ENCODE data around the gene AADACL4.

- TF ChIP-seq, protein P1, sequence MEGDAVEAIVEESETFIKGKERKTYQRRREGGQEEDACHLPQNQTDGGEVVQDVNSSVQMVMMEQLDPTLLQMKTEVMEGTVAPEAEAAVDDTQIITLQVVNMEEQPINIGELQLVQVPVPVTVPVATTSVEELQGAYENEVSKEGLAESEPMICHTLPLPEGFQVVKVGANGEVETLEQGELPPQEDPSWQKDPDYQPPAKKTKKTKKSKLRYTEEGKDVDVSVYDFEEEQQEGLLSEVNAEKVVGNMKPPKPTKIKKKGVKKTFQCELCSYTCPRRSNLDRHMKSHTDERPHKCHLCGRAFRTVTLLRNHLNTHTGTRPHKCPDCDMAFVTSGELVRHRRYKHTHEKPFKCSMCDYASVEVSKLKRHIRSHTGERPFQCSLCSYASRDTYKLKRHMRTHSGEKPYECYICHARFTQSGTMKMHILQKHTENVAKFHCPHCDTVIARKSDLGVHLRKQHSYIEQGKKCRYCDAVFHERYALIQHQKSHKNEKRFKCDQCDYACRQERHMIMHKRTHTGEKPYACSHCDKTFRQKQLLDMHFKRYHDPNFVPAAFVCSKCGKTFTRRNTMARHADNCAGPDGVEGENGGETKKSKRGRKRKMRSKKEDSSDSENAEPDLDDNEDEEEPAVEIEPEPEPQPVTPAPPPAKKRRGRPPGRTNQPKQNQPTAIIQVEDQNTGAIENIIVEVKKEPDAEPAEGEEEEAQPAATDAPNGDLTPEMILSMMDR (IDR thresholded peaks at IDR 0.05): no peak
- TF ChIP-seq POLR2A (IDR thresholded peaks at IDR 0.05): no peak
These were observed 43.5 kb upstream of the AADACL4 start for GRCh38 chr1:12600335-12600734.

All from lower leg skin (tissue), 3 donors.